BJ (cell line): ENCODE results near the gene MTSS2. TPM values are rescaled to one million over a fixed set of nuclear protein-coding genes. Genes with fewer than 3 reads are reported as not detected.

Source experiments
- CTCF ChIA-PET: fragments of 350-600 bp; formaldehyde crosslinking; extraction: SDS; loops from one replicate; lab custom pipeline; 2021; ENCODE audit warnings: antibody characterized with exemption, inconsistent platforms; lab: Yijun Ruan, JAX
- POLR2A ChIA-PET: fragments of 300-600 bp; sonication (Branson Sonifier 250); formaldehyde crosslinking; extraction: SDS; loops from one replicate; lab custom pipeline; 2021; ENCODE audit warnings: antibody characterized with exemption; lab: Charles Lee
- DNase-seq: peaks from one replicate; pipeline ENCODE4 v3.0.0-alpha.2; 2011; ENCODE audit warnings: low read depth
- H3K27me3 ChIP-seq: 2 replicates; pipeline ENCODE4 v1.6.0; 2011; ENCODE audit warnings: low read length; ENCODE audit not compliant: control insufficient read depth, insufficient read depth
- H3K36me3 ChIP-seq: 2 replicates; pipeline ENCODE4 v1.5.1; 2011; ENCODE audit warnings: low read length; ENCODE audit not compliant: control insufficient read depth, insufficient read depth
- H3K4me3 ChIP-seq: 2 replicates; pipeline ENCODE4 v1.5.1; 2011; ENCODE audit warnings: low read depth, mild to moderate bottlenecking, control low read depth, low read length
- polyA plus RNA-seq: library from polyadenylated mRNA; depleted of rRNA; stranded (reverse); fragments of >200 nt; gene quantifications from 2 replicates; pipeline ENCODE4 v1.2.3, GENCODE V29; 2011
- TF ChIP-seq, protein P1 (sequence below): IDR thresholded peaks from 2 replicates; pipeline ENCODE4 v1.5.1; 2011; ENCODE audit warnings: low read depth, mild to moderate bottlenecking, control low read depth, inconsistent platforms, low read length, moderate library complexity; ENCODE audit not compliant: insufficient read depth

The MTSS2 gene
- polyA plus RNA-seq, 1 experiment: 170 TPM

DNA sequence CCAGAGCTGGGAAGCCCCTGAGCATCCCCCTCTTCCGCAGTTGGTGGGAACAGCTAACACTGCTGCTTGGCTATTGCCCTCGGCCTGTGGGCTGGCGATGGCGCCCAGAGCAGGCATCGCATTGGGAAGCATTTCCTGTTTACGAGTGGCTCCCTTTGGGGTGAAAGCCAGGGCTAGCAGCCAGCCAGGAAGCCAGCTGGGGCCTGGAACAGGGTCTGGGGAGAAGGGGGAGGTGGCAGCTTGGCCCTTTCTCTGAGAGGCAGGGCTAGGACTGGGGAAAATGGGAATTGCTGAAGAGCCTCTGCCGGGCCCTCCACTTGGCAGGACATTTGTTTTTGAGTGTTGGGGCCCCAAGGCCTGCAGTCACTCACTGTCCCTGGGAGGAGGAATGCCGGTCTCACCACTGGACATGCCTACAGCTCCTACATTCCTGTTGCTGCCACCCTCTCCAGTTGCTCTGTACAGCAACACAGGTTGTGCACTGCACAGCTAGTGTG lies 2.4 kb upstream of the MTSS2 start:
- CTCF ChIA-PET: interaction anchor here (0.7 to 6.5 kb wide), 9 partner anchors 9 to 91 kb away, joined by 3 to 64 read pairs (median 9); no protein-coding TSS in a partner anchor
- DNase-seq: no peak
- POLR2A ChIA-PET: interaction anchor here (0.5 to 1.1 kb wide), 3 partner anchors 15 to 72 kb away, joined by 3 read pairs; no protein-coding TSS in a partner anchor
- TF ChIP-seq, protein P1, sequence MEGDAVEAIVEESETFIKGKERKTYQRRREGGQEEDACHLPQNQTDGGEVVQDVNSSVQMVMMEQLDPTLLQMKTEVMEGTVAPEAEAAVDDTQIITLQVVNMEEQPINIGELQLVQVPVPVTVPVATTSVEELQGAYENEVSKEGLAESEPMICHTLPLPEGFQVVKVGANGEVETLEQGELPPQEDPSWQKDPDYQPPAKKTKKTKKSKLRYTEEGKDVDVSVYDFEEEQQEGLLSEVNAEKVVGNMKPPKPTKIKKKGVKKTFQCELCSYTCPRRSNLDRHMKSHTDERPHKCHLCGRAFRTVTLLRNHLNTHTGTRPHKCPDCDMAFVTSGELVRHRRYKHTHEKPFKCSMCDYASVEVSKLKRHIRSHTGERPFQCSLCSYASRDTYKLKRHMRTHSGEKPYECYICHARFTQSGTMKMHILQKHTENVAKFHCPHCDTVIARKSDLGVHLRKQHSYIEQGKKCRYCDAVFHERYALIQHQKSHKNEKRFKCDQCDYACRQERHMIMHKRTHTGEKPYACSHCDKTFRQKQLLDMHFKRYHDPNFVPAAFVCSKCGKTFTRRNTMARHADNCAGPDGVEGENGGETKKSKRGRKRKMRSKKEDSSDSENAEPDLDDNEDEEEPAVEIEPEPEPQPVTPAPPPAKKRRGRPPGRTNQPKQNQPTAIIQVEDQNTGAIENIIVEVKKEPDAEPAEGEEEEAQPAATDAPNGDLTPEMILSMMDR: no peak
- H3K27me3 ChIP-seq: no peaks in the 10 kb centered on the region
- H3K4me3 ChIP-seq: no peak overlapping the region
- H3K36me3 ChIP-seq: peaks cover 6% of the 10 kb centered on the region

DNA sequence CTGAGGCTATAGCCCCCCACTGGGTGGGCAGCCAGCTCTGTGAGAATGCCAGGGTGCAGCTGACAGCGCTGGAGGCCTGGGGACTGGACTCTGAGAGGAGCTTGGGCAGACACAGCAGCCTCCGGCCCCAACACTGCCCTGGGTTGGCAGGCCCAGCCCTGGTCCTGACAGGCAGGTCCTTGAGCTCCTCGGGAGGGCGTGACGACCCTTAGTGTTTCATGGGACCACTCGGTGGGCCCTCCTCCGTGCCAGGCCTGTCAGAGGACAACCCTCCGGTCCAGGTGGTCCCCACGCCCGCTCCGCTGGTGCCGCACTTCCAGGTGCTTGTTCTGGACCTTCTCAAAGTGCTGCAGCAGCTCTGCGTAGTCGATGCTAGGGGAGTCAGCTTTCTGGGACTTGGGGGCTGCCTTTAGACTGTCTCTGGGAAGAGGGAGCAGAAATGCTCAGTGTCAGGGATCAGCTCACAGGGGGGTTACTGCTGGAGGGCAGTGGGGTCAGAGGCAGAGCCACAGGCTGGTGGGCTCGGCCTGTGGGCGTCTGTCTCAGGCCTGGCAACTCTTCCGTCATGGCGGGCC lies 1.9 kb upstream of the MTSS2 start:
- H3K4me3 ChIP-seq: no peak overlapping the region
- H3K36me3 ChIP-seq: peaks cover 11% of the 10 kb centered on the region
- TF ChIP-seq, protein P1: no peak
- H3K27me3 ChIP-seq: no peaks in the 10 kb centered on the region
- no peak for DNase-seq
- CTCF ChIA-PET: interaction anchor here (0.7 to 6.5 kb wide), 11 partner anchors 9 to 91 kb away, joined by 3 to 64 read pairs (median 5); no protein-coding TSS in a partner anchor
- POLR2A ChIA-PET: interaction anchor here (1.0 to 1.1 kb wide), 3 partner anchors 15 to 27 kb away, joined by 3 read pairs; no protein-coding TSS in a partner anchor

GRCh38 chr16:70687102-70687511 lies 1.3 kb upstream of the MTSS2 start:
- Histone ChIP-seq H3K27me3 (no peaks in the 10 kb centered on the region), H3K36me3 (peaks cover 15% of the 10 kb centered on the region), H3K4me3 (peak overlapping the region; percentile 48; the same call in 1 of the 2 replicates)
- TF ChIP-seq, protein P1: no peak
- no peak for DNase-seq
- CTCF ChIA-PET: interaction anchor here (0.8 to 6.5 kb wide), 10 partner anchors 10 to 92 kb away, joined by 3 to 64 read pairs (median 7); no protein-coding TSS in a partner anchor
- POLR2A ChIA-PET: interaction anchor here (1.0 kb wide), 2 partner anchors 16 to 20 kb away, joined by 3 read pairs; no protein-coding TSS in a partner anchor

- no peak for DNase-seq
- H3K4me3 ChIP-seq: peak overlapping the region; percentile 48
- CTCF ChIA-PET: interaction anchor here (0.8 to 6.5 kb wide), 11 partner anchors 10 to 92 kb away, joined by 3 to 64 read pairs (median 5); no protein-coding TSS in a partner anchor
- POLR2A ChIA-PET: interaction anchor here (1.0 kb wide), 2 partner anchors 17 to 21 kb away, joined by 3 read pairs; no protein-coding TSS in a partner anchor
- H3K36me3 ChIP-seq: peaks cover 16% of the 10 kb centered on the region
- no peaks in the 10 kb centered on the region for H3K27me3 ChIP-seq
- TF ChIP-seq, protein P1: no peak
Measured at GRCh38 chr16:70686376-70687101, 686 bp upstream of the MTSS2 start.
